RWPE1 (cell line): Measurements from ENCODE around the gene SLFNL1.

Source experiments
- CTCF ChIA-PET: fragments of 350-600 bp; sonication (Branson Sonifier 250); formaldehyde crosslinking; extraction: SDS; loops from one replicate; lab custom pipeline; 2021; lab: Yijun Ruan, JAX
- POLR2A ChIA-PET: fragments of 400-600 bp; formaldehyde crosslinking; extraction: SDS; loops from one replicate; lab custom pipeline; 2020; ENCODE audit warnings: antibody characterized with exemption; ENCODE audit not compliant: low non-redundant PET; lab: Yijun Ruan, JAX
- DNase-seq: peaks from one replicate; pipeline ENCODE4 v3.0.0; 2012; ENCODE audit warnings: low spot score
- H3K27ac ChIP-seq: fragments of 450-650 bp; 2 replicates; pipeline ENCODE4 v1.5.1; 2017
- TF ChIP-seq, protein P1 (sequence below): fragments of 450-650 bp; conservative IDR thresholded peaks from 2 replicates; pipeline ENCODE4 v1.5.1; 2017; ENCODE audit warnings: low read depth, mild to moderate bottlenecking

Gene SLFNL1

DNA sequence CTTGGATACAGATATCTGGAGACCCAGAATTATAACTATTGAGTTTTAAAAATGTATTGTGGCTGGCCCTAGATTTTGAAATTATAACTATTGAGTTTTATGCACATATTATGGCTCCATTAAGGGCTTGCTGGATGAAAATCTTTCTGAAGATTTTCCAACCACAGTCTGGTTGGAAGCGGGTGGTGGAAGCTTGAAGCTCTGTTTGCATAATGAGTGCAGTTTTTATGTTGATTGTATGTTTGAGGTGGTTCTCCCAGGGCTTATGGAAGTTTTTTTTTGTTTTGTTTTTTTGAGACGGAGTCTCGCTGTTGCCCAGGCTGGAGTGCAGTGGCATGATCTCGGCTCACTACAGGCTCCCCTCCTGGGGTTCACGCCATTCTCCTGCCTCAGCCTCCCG, 52.1 kb downstream of the SLFNL1 start:
- no peak overlapping the region for H3K27ac ChIP-seq
- DNase-seq = no peak
- TF ChIP-seq, protein P1, sequence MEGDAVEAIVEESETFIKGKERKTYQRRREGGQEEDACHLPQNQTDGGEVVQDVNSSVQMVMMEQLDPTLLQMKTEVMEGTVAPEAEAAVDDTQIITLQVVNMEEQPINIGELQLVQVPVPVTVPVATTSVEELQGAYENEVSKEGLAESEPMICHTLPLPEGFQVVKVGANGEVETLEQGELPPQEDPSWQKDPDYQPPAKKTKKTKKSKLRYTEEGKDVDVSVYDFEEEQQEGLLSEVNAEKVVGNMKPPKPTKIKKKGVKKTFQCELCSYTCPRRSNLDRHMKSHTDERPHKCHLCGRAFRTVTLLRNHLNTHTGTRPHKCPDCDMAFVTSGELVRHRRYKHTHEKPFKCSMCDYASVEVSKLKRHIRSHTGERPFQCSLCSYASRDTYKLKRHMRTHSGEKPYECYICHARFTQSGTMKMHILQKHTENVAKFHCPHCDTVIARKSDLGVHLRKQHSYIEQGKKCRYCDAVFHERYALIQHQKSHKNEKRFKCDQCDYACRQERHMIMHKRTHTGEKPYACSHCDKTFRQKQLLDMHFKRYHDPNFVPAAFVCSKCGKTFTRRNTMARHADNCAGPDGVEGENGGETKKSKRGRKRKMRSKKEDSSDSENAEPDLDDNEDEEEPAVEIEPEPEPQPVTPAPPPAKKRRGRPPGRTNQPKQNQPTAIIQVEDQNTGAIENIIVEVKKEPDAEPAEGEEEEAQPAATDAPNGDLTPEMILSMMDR = no peak
- ChIA-PET POLR2A (no interaction called here), CTCF (no interaction called here)

DNA sequence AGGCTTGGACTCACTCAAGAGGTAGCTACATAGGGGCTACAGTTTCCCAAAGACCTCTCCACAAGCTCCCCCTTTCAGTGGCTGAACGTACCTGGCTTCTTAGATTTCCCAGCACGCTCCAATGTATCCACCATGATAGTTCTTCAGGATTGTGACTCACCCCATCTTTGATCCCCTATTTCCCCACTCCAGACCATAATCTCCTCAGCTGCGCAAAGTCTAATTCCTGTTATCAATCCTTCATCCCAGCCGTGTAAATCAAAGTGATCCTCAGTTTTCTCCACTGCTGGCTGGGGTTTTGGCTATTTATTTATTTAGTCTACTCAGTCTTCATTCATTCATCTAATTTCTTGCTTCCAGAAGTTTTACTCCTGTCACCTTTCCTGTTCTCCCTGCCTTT, 55.1 kb downstream of the SLFNL1 start:
- CTCF ChIA-PET = interaction anchor here (1.8 kb wide), 1 partner anchor 14 kb away, joined by 6 read pairs; no protein-coding TSS in a partner anchor
- POLR2A ChIA-PET = no interaction called here
- H3K27ac ChIP-seq = peak overlapping the region; percentile 15; the same call in 1 of the 2 replicates
- no peak for DNase-seq
- TF ChIP-seq, protein P1 = no peak
